Vagina (tissue), 2 donors: ENCODE results near the gene LRRC74B.

Experiments used
- CTCF ChIP-seq, 3 experiments: fragments of 450-650 bp in 2 of 3; fragments of 200-600 bp in 1 of 3; sonication (generic) in 1 of 3; IDR thresholded peaks; one replicate each; pipeline ENCODE4 v1.5.1; 2017 to 2019; ENCODE audit warnings: antibody characterized with exemption in 3 of 3, mild to moderate bottlenecking in 2 of 3, moderate library complexity in 2 of 3
- POLR2AphosphoS5 ChIP-seq, 2 donors: sonication (generic); formaldehyde crosslinking; IDR thresholded peaks; one replicate each; pipeline ENCODE4 v1.9.0; 2017; ENCODE audit warnings: antibody characterized with exemption in 2 of 2, mild to moderate bottlenecking in 2 of 2, low read depth in 1 of 2; ENCODE audit not compliant: insufficient read depth in 1 of 2

- TF ChIP-seq POLR2AphosphoS5 (IDR thresholded peaks at IDR 0.05; ENCODE audit: insufficient read depth in 1 of 2, low read depth in 1 of 2) (no peak), CTCF (IDR thresholded peaks at IDR 0.05) (no peak)
These were observed 1.4 kb downstream of the LRRC74B start for GRCh38 chr22:21047035-21047661.
